HepG2 (cell line): ENCODE results near the gene GLRA1. TPM values are rescaled to one million over a fixed set of nuclear protein-coding genes. Genes with fewer than 3 reads are reported as not detected.

Experiments used
- ATAC-seq: fragments of 200-7000 bp; cut with Tn5 transposase; 3 replicates; pipeline ENCODE4 v1.9.1; 2020; ENCODE audit warnings: mild to moderate bottlenecking, moderate library complexity
- BruUV-seq: library from RNA; stranded (reverse); fragments of 400-500 nt; replicated peaks from 2 replicates; lab custom pipeline; 2021; lab: Mats Ljungman, UMichigan
- CTCF ChIA-PET: fragments of 300-600 bp; formaldehyde crosslinking; extraction: SDS; loops from one replicate; lab custom pipeline; 2021; ENCODE audit warnings: low total read pairs, inconsistent platforms, low intra/inter-chr PET ratio; lab: Yijun Ruan, JAX
- POLR2A ChIA-PET: fragments of 350-600 bp; sonication (Branson Sonifier 250); formaldehyde crosslinking; loops from one replicate; lab custom pipeline; 2020; ENCODE audit warnings: antibody characterized with exemption, inconsistent platforms; lab: Yijun Ruan, JAX
- DNase-seq: peaks from one replicate; pipeline ENCODE4 v3.0.0-alpha.2; 2015; ENCODE audit warnings: low spot score
- FAIRE-seq: peaks from 3 replicates; lab custom pipeline; 2011; peaks lifted over from hg19 to GRCh38; lab: Jason Lieb, UNC
- H2AFZ ChIP-seq: one replicate; pipeline ENCODE4 v1.6.1; 2011; ENCODE audit warnings: low read length, inconsistent platforms
- H3K27ac ChIP-seq: fragments of 300-600 bp; 3 replicates; pipeline ENCODE4 v1.8.0; 2011; ENCODE audit warnings: mixed run types, mild to moderate bottlenecking, mixed read lengths, low read length, inconsistent platforms; ENCODE audit not compliant: insufficient read depth; ENCODE audit errors: extremely low read length
- H3K27me3 ChIP-seq, 2 experiments: fragments of 200-600 bp in 1 of 2; 2 replicates in 1 of 2; 3 replicates in 1 of 2; pipeline versions ENCODE4 v1.6.0 to v1.8.0; 2011; ENCODE audit warnings: low read length in 2 of 2, mild to moderate bottlenecking in 2 of 2, moderate library complexity in 2 of 2, inconsistent platforms in 1 of 2; ENCODE audit not compliant: insufficient read depth in 2 of 2, control insufficient read depth in 1 of 2
- H3K36me3 ChIP-seq, 2 experiments: fragments of 200-600 bp in 1 of 2; replicated peaks in 1 of 2; 2 replicates in 1 of 2; 3 replicates in 1 of 2; pipeline versions ENCODE4 v1.5.1 to v1.8.0; 2011; ENCODE audit warnings: low read length in 2 of 2, inconsistent platforms in 1 of 2; ENCODE audit not compliant: insufficient read depth in 2 of 2, control insufficient read depth in 1 of 2
- H3K4me1 ChIP-seq: 2 replicates; pipeline ENCODE4 v1.5.1; 2012; ENCODE audit warnings: low read length, inconsistent platforms; ENCODE audit not compliant: insufficient read depth
- H3K4me2 ChIP-seq: 2 replicates; pipeline ENCODE4 v1.6.0; 2011; ENCODE audit warnings: low read depth, low read length, inconsistent platforms
- H3K4me3 ChIP-seq, 3 experiments: fragments of 200-600 bp in 1 of 3; sonication (generic), shearing (Covaris generic) in 1 of 3; replicated peaks in 1 of 3; 2 replicates each; pipeline ENCODE4 v1.5.1; 2011 to 2016; ENCODE audit warnings: low read length in 3 of 3, inconsistent platforms in 2 of 3, low read depth in 2 of 3, mild to moderate bottlenecking in 2 of 3, control low read depth in 1 of 3, mixed read lengths in 1 of 3; ENCODE audit not compliant: insufficient read depth in 1 of 3
- H3K79me2 ChIP-seq: one replicate; pipeline ENCODE4 v1.6.1; 2011; ENCODE audit warnings: low read length, inconsistent platforms; ENCODE audit not compliant: insufficient read depth
- H3K9ac ChIP-seq: 2 replicates; pipeline ENCODE4 v1.6.0; 2011; ENCODE audit warnings: mild to moderate bottlenecking, low read depth, low read length, inconsistent platforms; ENCODE audit not compliant: insufficient read depth
- H3K9me3 ChIP-seq: 2 replicates; pipeline ENCODE4 v1.5.1; 2012; ENCODE audit warnings: mild to moderate bottlenecking, low read length
- H4K20me1 ChIP-seq: 2 replicates; pipeline ENCODE4 v1.6.0; 2011; ENCODE audit warnings: inconsistent platforms, mild to moderate bottlenecking, low read length, moderate library complexity; ENCODE audit not compliant: insufficient read depth
- ATF5 ChIP-seq: sonication (generic); formaldehyde crosslinking; IDR thresholded peaks from 2 replicates; pipeline ENCODE4 v1.4.0; 2020; ENCODE audit warnings: mild to moderate bottlenecking, low read depth, missing genetic modification reagents
- CCAR2 ChIP-seq: fragments of 200-400 bp; formaldehyde crosslinking; optimal IDR thresholded peaks from 2 replicates; pipeline ENCODE3; 2018; ENCODE audit warnings: low read depth, mild to moderate bottlenecking, low read length, moderate library complexity
- FOXO1 ChIP-seq: sonication (generic); formaldehyde crosslinking; IDR thresholded peaks from 2 replicates; pipeline ENCODE4 v1.4.0; 2020; ENCODE audit warnings: missing genetic modification reagents
- GLI4 ChIP-seq: sonication (generic); formaldehyde crosslinking; IDR thresholded peaks from 2 replicates; pipeline ENCODE4 v1.5.1; 2020; ENCODE audit warnings: missing genetic modification reagents, mild to moderate bottlenecking, moderate library complexity, borderline replicate concordance
- HMG20A ChIP-seq: IDR thresholded peaks from 2 replicates; pipeline ENCODE4 v1.6.1; 2016; ENCODE audit warnings: borderline replicate concordance
- HNRNPL ChIP-seq: fragments of 200-400 bp; formaldehyde crosslinking; IDR thresholded peaks from 2 replicates; pipeline ENCODE4 v1.6.1; 2017; ENCODE audit warnings: mild to moderate bottlenecking, low read depth, low read length
- PRDM4 ChIP-seq: sonication (generic); formaldehyde crosslinking; IDR thresholded peaks from 2 replicates; pipeline ENCODE4 v1.9.0; 2021; ENCODE audit warnings: missing genetic modification reagents, borderline replicate concordance
- RFX5 ChIP-seq: IDR thresholded peaks from 2 replicates; pipeline ENCODE4 v1.6.1; 2011; ENCODE audit warnings: low read depth, low read length, improper control_type of control experiment
- TARDBP ChIP-seq: sonication (generic); formaldehyde crosslinking; IDR thresholded peaks from 2 replicates; pipeline ENCODE4 v1.8.0; 2022; ENCODE audit warnings: mild to moderate bottlenecking, missing genetic modification reagents
- ZIK1 ChIP-seq: sonication (generic); formaldehyde crosslinking; IDR thresholded peaks from 2 replicates; pipeline ENCODE4 v1.5.0; 2020; ENCODE audit warnings: mild to moderate bottlenecking, low read depth, missing genetic modification reagents, borderline replicate concordance
- ZKSCAN1 ChIP-seq: fragments of 150-350 bp; IDR thresholded peaks from 2 replicates; pipeline ENCODE4 v1.6.1; 2014; ENCODE audit warnings: low read length
- ZNF138 ChIP-seq: sonication (generic); formaldehyde crosslinking; IDR thresholded peaks from 2 replicates; pipeline ENCODE4 v1.5.0; 2020; ENCODE audit warnings: mild to moderate bottlenecking, low read depth, missing genetic modification reagents
- ZNF333 ChIP-seq: sonication (generic); formaldehyde crosslinking; IDR thresholded peaks from 2 replicates; pipeline ENCODE4 v1.4.0; 2020; ENCODE audit warnings: mild to moderate bottlenecking, missing genetic modification reagents, borderline replicate concordance
- ZNF574 ChIP-seq: sonication (generic); formaldehyde crosslinking; IDR thresholded peaks from 2 replicates; pipeline ENCODE4 v1.4.0; 2020; ENCODE audit warnings: missing genetic modification reagents
- WGBS: methylation state at CpG from one replicate; pipeline ENCODE4 v1.1.6; 2017; ENCODE audit warnings: low lambda C conversion rate; 5-methylcytosine and 5-hydroxymethylcytosine counted together
- in situ Hi-C: cut with HindIII; loops from 2 replicates; pipeline ENCODE4 v1.10.0; 2017; ENCODE audit warnings: low pct_unique_long_range_greater_than_20kb; ENCODE audit not compliant: extremely low pct_ligation_motif_present
- intact Hi-C: fragments of 100-400 bp; cut with micrococcal nuclease; formaldehyde crosslinking; loops from one replicate; pipeline ENCODE4 v1.10.0; 2022; ENCODE audit not compliant: unreplicated experiment
- polyA plus RNA-seq, 8 experiments: library from polyadenylated mRNA; depleted of rRNA in 3 of 8; stranded (reverse) in 7 of 8; unstranded in 1 of 8; fragments of >200 nt; fragmentation: Illumina TruSeq in 4 of 8; extraction: Trizol in 4 of 8; gene quantifications; 2 replicates each; pipeline versions ENCODE4 v1.2.1 to v1.2.3, GENCODE V29; 2011 to 2016; ENCODE audit warnings: low read depth in 4 of 8, missing spikeins in 1 of 8, mixed read lengths in 1 of 8; ENCODE audit not compliant: insufficient read depth in 1 of 8
- total RNA-seq, 5 experiments: library from RNA; depleted of rRNA; stranded (reverse); fragments of >200 nt; fragmentation: Illumina TruSeq; extraction: Trizol; gene quantifications; 2 replicates each; pipeline ENCODE4 v1.2.3, GENCODE V29; 2016; ENCODE audit warnings: low read depth in 1 of 5

The GLRA1 gene
- total and polyA plus RNA-seq, 2 of the 13 experiments (the other 11 are each of a cell fraction or from before 2014, with no cell fraction given) = not detected

- H3K9ac ChIP-seq = no peak overlapping the region
- H3K4me1 ChIP-seq = no peaks in the 10 kb centered on the region
- H3K79me2 ChIP-seq = no peaks in the 10 kb centered on the region
- in situ Hi-C loops = no loop called here
- ChIA-PET CTCF (no interaction called here), POLR2A (no interaction called here)
- H3K36me3 ChIP-seq = no peaks in the 10 kb centered on the region
- ATAC-seq = no peak
- no peak overlapping the region for H3K4me2 ChIP-seq
- no peak for DNase-seq
- no peaks in the 10 kb centered on the region for H4K20me1 ChIP-seq
- H3K27ac ChIP-seq = no peak overlapping the region
- no peak overlapping the region for H2AFZ ChIP-seq
- no peaks in the 10 kb centered on the region for H3K9me3 ChIP-seq
- H3K4me3 ChIP-seq = no peak overlapping the region
- 6% methylated on average over 3 of the region's 3 CpGs for WGBS
- BruUV-seq = no TSS peak
- FAIRE-seq = no peak
- no peak for TF ChIP-seq ZNF333 (CRISPR knock-in tag)
- TF ChIP-seq TARDBP = no peak
- no peak for TF ChIP-seq FOXO1
- no peak for TF ChIP-seq HMG20A (CRISPR knock-in tag)
- no peak for TF ChIP-seq HNRNPL
- TF ChIP-seq CCAR2 = no peak
- TF ChIP-seq ZNF138 (CRISPR knock-in tag) = no peak
- no peak for TF ChIP-seq RFX5
- TF ChIP-seq ZNF574 (CRISPR knock-in tag) = no peak
- TF ChIP-seq ZKSCAN1 = no peak
- TF ChIP-seq ATF5 = no peak
- TF ChIP-seq ZIK1 = no peak
- TF ChIP-seq GLI4 (CRISPR knock-in tag) = no peak
- no peak for TF ChIP-seq PRDM4 (CRISPR knock-in tag)
- H3K27me3 ChIP-seq = no peaks in the 10 kb centered on the region; a peak in 2 of 5 replicates
- intact Hi-C loops = no loop called here
These were observed 12.3 kb downstream of the GLRA1 start for GRCh38 chr5:151912360-151912759.
